NCI-H2196 treated with DMSO at 0.1 percent for 48 hours (cell line): Measurements from ENCODE around the gene PTPRT.

ENCODE experiments used
- DNase-seq: peaks from one replicate; lab custom pipeline; 2025; ENCODE audit not compliant: unreplicated experiment; lab: John Stamatoyannopoulos, UW

PTPRT gene

DNA sequence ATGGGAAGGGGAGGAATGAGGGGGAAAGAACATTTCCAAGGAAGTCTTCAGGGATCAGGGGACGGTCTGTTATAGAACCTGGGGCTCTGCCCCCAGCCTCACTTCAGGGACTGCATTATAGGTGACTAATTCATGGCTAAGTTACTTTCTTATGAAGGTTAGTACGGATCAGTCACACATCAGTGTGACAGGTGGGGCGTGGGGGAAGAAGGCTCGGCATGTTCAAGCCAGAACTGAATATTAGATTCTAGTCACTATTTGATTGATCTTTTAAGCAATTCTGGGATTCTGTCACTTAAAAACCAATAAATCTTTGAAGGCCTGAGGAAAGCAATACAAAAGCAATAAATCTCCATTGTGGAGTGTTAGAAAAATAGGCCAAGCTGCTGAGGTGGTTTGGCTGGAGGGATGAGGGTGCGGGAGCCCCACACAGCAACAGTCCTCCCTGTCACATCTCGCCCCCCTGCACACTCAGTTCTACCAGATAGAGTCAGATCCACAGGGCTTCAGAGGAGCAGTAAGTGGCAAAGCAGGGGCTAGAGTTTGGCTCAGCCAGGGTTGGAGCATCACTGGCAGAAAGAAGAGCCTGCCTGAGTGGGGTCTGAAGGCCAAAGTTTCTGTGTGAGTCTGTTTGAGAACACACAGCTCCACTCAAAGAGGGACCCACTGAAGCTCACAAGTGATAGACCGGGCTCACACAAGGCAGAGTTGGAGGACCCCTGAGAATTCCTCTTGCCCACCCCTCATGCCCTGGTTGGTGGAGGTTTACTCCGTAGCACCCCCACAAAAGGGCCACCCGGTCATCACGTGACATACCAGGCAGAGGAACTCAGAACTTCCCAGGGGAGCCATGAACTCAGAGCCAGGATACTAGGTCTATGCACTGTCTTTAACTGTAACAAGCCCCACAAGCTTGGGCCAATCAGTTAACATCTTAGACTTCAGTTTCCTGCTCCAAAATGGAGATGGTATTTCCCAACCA lies 843.2 kb downstream of the PTPRT start:
- DNase-seq: no peak

- DNase-seq: no peak
Observed at GRCh38 chr20:42341654-42342053, 848.1 kb downstream of the PTPRT start.

GRCh38 chr20:42340368-42340767 lies 849.3 kb downstream of the PTPRT start:
- no peak for DNase-seq

GRCh38 chr20:42338294-42339201 lies 851.2 kb downstream of the PTPRT start:
- no peak for DNase-seq

- DNase-seq: no peak
Observed at GRCh38 chr20:42336576-42336975, 853.1 kb downstream of the PTPRT start.

DNA sequence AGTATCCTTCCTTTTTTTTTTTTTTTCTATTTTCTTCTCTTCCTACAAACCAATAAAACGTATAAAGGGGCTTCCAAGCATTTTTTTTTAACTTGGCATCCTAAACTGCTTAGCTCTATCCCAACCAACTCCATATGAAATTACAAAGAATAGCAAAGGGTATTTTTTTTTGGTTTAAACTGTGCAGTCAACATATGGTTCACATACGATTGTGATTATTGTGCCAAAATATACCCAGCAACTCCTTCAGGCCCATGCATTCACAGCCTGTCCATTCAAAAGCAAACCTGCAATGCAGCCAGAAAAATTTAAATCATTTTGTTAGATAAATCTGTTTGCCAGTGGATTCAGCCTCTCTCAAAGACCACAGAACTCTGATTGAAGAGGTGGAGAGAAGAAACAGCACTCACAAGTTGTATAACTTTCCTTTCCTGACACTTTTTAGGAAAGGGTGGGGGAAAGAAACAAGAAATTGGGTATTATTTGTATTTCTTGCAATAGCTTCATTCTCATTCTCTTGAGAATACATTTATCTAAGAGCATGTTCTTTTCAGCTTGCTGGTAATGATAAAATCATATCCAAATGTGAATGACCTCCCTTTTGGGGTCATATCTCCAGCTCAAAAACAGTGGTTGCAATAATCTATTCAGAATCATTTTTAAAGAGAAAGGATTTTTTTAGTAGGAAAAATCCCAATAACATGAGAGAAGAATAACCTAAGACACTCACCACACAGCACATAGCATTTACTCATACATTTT lies 870.3 kb downstream of the PTPRT start:
- DNase-seq: no peak

DNA sequence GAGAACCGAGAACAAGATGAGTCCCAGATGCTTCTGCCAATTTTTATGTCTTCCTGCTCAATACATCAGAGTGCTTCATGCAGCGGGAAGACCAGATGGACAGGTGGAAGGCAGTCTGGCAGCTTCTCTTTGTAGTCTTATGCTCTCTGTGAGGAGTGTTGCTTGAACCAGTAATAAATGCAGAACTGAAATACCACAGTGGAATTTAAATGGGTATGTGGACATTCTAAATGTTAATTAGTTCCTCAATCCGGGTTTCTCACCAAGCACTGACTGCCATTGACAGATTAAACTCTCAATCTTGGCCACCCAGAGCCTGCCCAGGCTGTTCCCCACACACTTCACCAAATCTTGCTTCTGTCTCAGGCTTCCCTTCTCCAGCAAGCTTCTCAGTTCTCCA lies 876.0 kb downstream of the PTPRT start:
- DNase-seq: no peak

- no peak for DNase-seq
Observed at GRCh38 chr20:42309050-42309449, 880.7 kb downstream of the PTPRT start.

GRCh38 chr20:42308171-42308570 lies 881.5 kb downstream of the PTPRT start:
- no peak for DNase-seq

GRCh38 chr20:42295592-42295991 lies 894.1 kb downstream of the PTPRT start:
- no peak for DNase-seq

- DNase-seq: no peak
Observed at GRCh38 chr20:42294976-42295375, 894.7 kb downstream of the PTPRT start.

- no peak for DNase-seq
Observed at GRCh38 chr20:42281801-42282200, 907.9 kb downstream of the PTPRT start.

- no peak for DNase-seq
Observed at GRCh38 chr20:42276718-42277602, 912.7 kb downstream of the PTPRT start.

DNA sequence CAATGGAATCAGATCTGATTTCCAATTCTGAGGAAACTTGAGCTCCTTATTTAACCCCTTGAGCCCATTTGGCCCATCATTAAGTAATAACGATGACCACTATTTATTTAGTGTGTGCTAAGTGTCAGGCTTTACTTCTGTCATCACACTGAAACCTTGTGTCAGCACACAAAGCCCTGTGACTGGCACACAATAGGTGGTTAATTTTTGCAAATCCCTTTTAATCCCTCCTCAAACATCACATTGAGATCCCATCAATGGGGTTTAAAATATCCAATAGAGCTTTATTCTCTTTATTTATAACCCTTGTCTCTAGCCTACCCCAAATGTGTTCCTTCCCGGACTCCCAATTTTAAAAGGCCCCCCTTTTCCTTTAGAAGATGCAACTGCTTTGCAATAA lies 914.7 kb downstream of the PTPRT start:
- DNase-seq: no peak

- no peak for DNase-seq
Observed at GRCh38 chr20:42272516-42272915, 917.2 kb downstream of the PTPRT start.

GRCh38 chr20:42270539-42270938 lies 919.2 kb downstream of the PTPRT start:
- no peak for DNase-seq

GRCh38 chr20:42267793-42268384 lies 921.8 kb downstream of the PTPRT start:
- no peak for DNase-seq

DNA sequence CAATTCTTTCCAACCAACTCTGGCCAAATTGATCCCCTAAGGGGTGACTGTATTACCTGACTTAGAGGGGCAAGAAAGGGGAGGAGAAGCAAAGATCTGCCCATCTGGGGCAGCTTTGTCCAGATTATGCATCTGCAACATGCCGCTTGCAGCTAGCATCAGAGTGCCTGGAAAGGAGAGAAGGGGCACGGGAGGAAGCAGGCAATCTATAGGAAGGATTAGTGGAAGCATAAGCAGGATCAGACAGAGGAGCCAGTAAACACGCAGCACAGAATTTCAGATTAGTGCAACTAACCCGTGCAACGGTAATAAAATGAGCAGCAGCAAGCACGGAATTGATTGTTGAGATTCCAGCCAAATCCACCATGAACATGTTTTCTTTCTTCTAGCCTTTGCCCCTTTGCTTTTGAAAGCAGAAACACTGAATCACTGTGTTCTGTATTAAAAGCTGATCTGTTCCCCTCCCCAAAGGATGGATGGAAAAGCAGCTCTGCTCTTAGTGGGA lies 927.9 kb downstream of the PTPRT start:
- DNase-seq: no peak

DNA sequence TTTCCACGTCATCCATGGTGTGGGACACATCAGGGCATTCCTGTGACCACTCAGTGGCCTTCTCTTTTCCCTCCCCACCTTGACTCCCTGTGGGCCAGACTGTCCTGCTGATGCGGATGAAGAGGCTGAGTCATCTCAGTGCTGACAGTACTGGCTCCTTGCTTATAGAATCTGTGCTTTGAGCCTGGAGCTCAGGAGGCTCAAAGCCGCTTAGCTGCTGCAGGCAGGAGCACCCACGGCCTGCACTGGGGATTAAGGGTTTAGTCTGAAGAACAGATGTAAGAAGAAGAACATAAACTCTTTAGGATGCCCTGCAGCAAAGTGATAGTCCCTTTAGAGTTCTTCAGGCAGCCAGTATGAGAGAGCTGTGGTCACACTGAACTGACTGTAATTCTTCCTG lies 929.5 kb downstream of the PTPRT start:
- no peak for DNase-seq
